Activated CD4-positive, alpha-beta T cell treated with anti-CD3 and anti-CD28 coated beads, Interleukin-2, amount 50 U/mL, for 1 hour (primary cell): ENCODE results near the gene ZDHHC4.

Source experiments
- DNase-seq: peaks from one replicate; pipeline ENCODE4 v3.0.0-alpha.2; 2020

ZDHHC4 gene

GRCh38 chr7:6637544-6638229 is 60.4 kb downstream of the ZDHHC4 start:
- DNase-seq, result peak; percentile 31
